HG03457 (cell line): ENCODE data around the gene CAMK1D.

Experiments
- ATAC-seq: cut with Tn5 transposase; IDR thresholded peaks from one replicate; pipeline ENCODE4 v1.9.1; 2021; ENCODE audit warnings: moderate number of reproducible peaks; ENCODE audit not compliant: unreplicated experiment

The CAMK1D gene

DNA sequence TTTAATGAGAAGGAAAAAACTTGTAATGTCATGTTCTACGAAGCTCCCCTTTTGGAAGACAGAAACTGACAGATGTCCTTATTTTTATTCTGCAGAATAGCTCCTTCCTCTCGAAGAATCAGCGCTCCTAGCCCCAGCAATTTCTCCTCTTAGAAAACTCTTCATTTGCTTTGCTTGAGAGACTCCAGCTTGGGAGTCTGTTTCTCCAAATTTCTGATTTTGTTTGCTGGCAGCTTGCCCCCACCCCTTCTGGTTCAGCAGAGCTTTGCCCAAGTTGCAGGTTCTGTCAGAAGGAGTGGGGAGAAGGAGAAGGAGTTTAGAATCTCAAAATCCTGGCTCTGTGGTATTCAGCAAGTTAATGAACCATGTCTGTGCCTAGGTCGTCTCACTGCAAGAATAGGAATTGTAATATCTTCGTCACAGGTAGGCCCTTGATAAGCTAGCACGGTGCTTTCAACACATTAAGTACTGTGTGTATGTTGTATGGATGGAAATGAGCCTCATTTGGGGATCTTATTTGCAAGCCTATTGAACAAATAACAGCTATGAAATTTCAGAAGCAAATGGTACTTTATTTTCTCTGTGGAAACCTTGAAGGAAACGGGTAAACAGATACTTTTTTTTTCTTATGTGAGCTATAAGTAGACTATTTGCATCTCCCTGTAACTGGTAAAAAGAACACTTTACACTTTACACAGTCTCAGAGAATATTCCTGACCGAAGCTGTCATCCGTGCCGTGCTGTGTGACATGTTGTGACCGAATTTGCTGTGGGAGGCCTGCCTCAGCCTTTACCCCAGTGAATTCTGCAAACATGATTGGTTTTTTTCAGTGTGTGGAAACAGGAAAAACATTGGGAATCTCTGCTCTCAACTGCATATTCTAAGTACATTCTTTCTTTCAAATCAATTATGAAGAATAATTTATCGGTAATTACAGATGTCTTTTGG is 290.9 kb downstream of the CAMK1D start:
- no peak for ATAC-seq

DNA sequence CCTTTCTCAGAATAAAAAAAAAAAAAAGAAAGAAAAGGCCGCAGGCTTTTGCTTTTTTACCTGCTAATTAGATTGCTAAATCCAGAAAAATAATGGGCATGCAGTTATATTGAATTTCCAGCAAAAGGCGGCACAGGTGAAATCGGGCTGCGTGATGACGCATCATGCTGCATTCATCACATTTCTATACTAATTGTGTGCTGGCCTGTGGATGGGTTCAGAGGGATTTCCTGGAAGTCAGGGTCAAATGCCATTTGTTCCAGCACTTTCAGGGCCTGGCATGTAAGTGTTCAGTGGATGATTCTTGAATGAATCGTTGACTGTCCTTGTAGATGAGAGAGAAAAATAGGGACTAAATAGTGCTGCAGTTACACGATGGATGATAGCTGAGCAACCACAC is 292.7 kb downstream of the CAMK1D start:
- no peak for ATAC-seq

DNA sequence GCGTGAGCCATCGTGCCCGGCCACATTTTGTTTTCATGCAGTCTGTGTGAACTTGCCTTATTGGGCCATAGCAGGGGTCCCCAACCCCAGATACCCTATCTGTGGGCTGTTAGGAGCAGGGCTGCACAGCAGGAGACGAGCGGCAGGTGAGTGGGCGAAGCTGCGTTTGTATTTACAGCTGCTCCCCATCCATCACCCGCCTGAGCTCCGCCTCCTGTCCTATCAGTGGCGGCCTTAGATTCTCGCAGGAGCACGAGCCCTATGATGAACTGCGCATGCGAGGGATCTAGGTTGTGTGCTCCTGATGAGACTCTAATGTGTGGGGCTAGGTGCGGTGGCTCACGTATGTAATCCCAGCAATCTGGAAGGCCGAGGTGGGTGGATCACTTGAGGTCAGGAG is 293.9 kb downstream of the CAMK1D start:
- no peak for ATAC-seq

DNA sequence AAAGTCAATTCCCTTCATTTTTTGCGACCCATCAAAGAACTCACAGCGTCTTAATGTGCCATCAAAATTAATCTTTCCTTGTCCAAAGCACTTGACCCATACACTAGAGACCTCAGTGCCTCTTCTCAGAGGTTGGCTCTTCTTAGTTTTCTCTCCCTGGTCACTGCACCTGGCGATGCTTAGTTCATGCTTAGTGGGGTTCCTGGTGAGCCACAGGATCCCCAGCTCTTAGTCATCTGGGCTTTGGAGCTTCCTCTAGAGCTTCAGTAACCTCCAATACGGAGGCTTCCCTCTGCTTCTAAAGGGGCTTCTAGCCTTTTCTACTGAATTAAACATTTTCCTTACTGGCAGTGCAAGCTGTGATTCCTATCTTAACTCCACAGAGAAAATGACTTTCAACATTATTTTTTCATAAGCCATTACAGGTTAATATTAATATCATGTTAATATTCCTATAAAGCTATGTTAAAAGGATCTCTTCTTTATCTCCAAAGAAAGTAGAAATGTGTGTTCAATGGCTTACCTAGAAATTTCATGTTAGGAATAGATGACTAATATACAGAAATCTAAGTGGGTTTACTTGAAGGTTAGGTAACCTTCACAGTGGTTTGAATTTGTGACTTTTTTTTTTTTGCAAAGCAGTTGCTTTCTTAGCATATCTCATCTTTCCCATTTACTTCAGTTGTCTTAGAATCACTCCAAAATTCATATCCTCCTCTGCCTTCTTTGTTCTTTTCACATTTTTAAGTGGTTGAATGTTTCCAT is 295.2 kb downstream of the CAMK1D start:
- no peak for ATAC-seq

DNA sequence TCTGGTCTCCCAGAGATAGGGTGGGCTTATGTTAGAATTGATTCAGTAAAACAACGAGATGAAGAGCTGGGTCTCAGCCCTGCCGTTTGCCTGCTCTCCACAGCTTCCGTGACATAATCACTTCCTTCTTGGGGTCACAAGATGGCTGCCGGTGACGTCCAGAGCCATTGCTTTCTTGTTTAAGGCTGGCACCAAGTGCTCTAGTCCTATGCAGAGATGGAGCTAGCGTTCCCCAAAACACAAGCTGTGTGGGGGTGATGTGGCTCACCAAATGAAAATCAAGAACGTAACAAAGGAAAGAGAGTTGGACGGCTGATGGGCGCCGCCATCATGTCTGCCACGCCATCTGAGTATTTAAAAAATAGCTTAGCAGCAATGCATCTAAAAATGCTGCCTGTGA is 296.1 kb downstream of the CAMK1D start:
- ATAC-seq, result no peak

DNA sequence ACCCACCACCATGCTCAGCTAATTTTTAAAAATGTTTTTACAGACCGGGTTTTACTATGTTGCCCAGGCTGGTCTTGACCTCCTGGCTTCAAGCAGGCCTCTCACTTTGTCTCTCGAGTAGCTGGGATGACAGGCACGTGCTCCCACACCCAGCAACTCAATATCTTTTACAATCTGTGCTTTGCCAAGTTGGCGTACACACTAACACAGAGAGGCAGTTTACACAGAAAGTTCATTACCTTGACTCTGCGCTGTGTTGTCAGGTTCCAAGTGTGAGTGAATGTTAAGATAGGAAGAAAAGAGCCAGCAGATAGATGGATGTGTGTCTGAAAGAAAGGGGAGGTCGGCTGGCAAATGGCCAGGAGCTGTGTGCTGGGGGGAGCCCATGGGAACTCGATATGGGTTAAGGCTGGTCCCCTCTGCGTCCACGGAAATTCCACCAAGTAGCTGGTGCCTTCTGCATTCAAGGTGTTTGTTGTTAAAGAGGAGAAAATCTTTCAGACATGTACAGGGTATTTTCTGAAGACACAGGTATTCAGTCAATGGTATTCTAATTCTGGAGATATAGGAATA is 299.8 kb downstream of the CAMK1D start:
- ATAC-seq, result no peak

DNA sequence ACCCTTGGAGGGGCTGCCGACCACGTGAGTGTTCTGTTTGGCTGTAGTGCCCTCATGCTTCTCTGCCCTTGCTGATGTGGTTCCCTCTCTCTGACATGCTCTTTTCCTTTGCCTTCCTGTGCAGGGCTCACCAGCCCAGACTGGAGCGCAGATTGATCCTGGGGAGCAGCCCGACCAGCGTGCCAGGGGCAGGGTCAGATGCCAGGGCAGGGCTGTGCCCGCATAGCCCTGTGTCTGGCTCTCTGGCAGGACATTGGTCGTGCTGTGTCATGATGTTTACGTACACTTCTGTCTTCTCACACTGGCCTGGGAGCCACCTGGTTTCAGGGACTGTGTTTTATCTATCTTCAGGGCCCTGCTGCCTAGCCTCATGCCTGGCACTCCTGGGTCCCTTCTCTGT is 300.8 kb downstream of the CAMK1D start:
- ATAC-seq, result no peak

DNA sequence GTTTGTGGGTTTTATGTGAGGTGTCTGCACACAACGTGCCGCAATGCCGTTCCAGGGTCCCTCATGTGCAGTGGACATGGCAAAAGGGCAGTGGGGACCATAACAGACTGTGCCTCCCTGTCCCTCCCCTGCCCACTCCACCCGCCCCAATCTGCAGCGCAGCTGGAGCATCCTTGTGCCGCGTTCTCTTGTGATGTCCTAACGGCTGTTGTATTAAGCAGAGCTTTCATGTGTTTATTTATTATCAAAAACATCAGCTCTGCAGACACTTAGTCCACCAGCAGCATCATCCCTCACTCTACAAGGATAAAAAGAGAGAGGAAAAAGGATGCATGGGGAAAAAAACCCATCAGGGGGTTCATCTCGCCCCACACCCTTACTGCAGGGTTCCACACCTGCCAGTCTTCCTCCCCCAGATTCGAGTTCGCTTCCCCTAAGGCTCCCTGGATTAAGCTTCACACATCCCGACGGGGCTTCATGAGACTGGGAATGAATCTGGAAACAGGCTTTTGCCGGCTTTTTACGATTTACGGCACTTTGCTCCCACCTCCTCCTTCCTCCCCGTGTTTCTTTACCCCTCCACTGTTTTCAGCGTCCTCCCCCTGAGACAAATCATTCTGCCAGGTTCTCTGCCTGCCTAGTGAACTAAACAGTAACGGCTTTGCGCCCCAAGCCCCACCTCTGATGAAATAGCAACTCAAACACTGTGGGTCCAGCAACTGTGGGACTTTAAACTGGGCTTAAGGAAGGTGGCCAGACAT is 301.4 kb downstream of the CAMK1D start:
- ATAC-seq, result no peak

DNA sequence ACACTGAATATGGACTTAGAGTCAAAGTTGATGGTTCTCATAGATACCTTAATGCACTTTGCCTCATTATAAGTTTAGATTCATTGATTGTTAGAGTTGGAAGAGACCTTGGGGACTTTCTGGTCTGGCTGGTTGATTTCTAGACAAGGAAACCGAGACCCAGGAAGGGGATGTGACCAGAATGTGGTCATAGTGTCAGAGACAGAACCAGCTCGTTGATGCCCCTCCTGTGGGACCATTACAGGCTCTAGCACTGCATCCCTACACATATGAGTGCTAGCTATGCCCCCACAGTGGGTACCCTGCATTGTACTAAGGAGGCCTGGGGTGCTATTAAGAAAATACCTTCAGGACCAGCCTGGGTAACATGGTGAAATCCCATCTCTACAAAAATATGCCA is 306.6 kb downstream of the CAMK1D start:
- no peak for ATAC-seq

DNA sequence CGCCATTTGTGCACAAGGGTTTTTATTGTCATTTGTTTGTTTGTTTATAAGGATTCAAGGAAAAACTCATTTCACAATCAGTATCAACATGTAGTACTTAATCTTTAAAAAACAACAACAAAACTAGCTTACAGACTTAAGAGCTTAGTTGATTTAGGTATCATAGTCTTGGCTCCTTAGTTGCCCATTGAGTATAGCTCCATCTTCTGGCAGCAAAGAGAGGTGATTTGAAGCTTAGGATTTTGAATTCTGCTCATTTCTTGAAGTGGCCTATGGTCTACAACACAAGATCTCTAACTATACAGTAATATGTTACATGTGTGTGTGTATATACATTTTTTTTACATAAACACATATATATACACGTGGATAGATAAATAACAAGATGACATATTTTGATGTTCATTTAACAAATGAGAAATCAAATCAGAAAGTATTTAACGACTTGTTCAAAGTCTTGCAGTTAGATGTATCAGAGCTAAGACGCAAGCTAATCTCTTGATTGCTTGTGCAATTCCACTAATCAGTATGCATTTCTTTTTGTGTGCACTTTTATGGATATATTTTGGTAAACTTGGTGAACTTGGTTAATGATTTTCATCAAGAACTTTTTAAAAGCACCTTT is 307.3 kb downstream of the CAMK1D start:
- ATAC-seq, result no peak

DNA sequence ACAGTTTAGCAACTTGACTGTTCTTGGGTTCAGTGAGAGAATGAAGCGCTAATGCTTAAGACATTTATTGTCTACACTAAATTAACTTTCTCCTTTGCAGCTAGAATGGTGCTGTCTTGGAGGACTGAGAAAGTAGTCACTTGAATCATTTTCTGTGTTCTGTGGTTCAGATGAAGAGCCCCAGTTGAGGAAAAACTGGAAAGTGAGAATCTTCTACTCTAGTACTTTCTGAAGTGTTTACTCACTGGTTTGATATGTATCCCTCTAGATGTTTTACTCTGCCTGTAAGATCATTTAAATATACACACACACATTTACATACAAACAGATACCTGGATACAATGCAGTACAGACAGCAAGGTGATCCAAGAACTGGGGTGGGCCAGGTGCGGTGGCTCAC is 308.1 kb downstream of the CAMK1D start:
- ATAC-seq, result no peak

DNA sequence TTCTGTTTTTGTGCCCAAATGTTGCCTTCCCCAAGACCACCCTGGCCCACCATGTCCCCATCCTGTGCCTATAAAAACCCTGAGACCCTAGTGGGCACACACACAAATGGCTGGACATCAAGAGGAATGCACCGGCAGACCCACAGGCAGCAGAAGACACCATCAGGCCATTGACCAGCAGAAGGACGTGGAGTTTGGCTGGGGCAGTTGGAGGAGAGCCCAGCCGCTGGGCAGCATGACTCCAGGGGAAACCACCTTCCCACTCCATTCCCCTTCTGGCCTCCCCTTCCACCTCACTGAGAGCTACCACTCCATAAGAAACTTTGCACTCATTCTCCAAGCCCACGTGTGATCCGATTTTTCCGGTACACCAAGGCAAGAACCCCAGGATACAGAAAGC is 309.2 kb downstream of the CAMK1D start:
- ATAC-seq, result no peak

DNA sequence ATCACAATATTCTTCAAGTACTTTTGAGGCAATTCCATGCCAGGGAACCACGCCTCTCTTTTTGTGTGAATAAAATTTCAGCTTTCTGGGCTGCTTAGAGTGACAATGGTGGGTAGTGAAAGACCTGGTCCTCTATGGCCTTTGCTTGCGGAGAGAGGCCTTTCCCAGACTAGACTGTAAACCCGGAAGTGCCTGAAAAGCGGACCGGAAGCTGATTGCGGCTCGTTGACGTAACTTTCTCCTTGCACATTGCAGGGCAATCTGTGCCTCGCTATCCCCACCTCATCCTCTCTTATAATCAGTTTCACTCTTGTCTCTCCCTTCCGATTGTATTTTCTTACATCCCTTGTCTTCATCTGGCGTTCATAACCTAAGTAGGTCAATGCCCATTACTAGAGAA is 310.4 kb downstream of the CAMK1D start:
- ATAC-seq, result no peak

DNA sequence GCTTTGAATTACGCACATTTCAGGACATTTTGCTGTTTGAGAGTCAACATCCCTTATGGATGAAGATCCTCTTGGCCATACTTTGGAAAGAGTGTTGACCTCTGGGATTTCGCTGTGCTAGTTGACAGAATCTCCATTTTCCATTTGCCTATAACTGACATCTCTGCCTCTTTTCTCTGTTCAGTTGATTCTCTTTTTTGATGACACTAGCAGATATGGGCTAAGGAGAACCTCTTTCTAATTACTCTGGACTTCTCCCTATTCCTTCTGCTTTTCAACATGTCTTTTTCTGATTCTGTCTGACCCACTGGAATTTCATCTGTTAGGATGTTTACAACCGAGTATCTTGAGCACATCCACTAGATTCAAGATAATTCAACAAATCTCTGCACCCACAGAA is 311.5 kb downstream of the CAMK1D start:
- no peak for ATAC-seq

DNA sequence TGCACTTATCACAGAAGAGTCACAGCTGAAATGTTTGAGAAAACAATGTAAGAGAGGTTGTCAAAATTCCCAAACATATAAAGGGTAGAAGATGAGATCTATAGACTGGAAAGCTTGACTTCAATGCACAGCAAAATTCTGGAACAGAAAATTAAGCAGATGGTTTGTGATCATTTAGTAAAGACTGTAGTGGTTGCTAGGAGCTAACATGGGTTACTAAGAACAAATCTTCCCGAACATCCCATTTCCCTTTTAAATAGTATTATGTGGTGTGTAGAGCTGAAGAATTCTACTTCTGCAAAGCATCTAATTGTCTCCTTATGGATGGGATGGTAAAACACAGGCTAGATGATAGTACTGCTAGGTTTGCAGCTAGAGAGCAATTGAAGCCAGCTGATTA is 312.3 kb downstream of the CAMK1D start:
- no peak for ATAC-seq

DNA sequence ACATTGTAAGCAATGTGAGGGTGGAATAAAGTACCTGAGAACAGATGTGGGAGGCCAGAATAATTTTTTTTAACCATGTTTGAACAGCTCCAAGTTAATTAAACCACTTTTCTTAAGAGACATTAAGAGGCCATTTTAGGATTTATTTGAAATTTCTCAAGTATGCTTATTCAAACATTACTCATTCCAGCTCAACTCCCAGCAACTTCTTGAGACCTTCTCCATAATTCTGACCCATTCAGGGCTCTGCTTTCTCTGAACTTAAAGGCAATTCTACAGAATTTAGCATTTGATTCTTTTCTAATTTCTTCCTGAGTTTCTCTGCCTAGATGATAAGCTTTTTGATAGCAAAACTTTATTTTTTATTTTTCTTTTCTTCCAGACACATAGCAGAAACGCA is 314.5 kb downstream of the CAMK1D start:
- ATAC-seq, result no peak

DNA sequence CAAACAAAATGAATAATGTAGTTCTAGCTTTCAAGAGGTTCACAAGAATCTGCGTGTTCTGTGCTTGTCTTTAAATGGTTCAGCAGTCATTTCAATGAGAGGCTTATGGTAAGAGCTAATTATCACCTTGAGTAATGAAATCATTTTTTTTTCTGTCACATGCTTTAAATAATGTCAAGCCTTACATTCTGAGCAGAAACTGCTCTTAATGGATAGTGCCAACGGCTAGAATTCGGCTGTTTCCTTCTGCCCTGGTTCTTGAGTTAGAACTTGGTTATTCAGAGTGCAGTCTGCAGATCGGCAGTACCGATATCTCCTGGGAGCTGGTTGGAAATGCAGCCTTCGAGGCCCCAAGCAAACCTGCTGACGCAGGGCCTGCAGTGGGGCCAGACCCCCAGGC is 316.2 kb downstream of the CAMK1D start:
- ATAC-seq, result no peak

DNA sequence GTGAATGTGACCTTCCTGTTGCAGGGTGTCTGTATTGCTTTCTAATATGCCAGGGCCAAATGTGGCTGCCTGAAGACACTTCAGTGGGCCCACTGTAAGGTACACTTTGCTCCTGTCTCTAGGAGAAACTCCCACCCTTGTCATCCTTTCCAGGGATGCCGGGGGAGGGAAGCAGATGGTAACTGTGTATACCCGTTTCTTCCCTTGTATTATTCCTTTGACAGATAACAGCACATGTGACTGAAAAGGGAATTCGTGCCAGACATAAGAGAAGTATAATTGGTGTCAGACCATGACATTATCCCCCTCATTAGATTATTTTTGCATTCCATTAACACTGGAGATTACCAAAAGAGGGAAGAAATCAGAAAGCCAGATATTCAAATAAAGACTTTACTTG is 317.7 kb downstream of the CAMK1D start:
- no peak for ATAC-seq

DNA sequence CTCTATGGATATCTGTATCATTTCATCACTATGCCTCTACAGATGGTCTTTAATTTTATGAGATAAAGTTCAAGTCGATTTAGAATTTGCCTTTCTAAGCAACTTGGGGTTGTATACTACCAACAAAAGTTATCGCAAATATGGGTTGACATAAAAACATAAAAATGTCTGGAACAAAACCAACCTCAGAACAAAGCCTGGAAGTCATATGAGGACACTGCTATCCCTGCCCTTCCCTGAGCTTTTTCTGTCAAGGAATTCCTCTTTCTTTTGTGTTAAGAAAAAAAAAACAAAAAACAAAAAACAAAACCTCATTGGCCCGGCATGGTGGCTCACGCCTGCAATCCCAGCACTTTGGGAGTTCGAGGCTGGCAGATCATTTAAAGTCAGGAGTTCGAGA is 319.3 kb downstream of the CAMK1D start:
- no peak for ATAC-seq

DNA sequence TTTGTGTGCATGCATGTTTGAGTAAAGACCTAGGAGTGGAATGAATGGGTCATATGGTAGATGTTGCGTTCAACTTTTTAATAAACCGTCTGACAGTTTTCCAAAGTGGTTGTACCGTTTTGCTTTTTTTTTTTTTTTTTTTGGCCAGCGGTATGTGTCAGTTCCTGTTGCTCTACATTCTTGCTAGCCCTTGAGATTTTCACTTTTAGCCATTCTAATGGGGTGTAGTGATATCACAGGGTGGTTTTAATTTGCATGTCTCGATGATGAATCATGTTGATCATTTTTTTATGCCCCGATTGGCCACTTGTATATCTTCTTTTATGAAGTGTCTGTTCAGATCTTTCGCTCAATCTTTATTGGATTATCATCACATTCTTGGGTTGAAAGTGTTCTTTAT is 320.7 kb downstream of the CAMK1D start:
- ATAC-seq, result no peak

DNA sequence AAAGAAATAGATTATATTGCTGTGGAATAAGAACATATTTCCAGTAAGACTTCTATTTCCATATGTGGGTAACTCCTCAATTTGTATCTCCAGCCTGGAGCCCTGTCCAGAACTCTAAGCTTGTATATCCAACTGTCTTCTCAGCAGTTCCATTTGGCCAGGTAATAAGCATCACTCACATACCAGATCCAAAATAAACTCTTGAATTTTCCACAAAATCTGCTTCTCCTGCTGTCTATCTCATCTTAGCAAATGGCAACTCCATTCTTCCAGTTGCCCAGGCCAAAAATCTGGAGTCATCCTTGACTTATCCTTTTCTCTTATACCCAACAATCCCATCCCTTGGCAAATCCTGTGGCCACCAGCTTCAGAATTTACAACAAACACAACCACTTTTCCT is 325.8 kb downstream of the CAMK1D start:
- ATAC-seq, result no peak
